HG02943 (cell line): ENCODE results near the gene OR2M3.
A peak's percentile ranks its signal among the peaks of the same experiment; 100 is the strongest.
"Not testable (repeated sequence)": the region's sequence is repeated elsewhere in the genome, so short reads cannot be mapped to it uniquely, and the experiment has no call there.

Experiments
- ATAC-seq: cut with Tn5 transposase; IDR thresholded peaks from one replicate; pipeline ENCODE4 v1.9.1; 2021; ENCODE audit warnings: mild to moderate bottlenecking, low read depth, moderate library complexity; ENCODE audit not compliant: unreplicated experiment

Gene OR2M3, protein sequence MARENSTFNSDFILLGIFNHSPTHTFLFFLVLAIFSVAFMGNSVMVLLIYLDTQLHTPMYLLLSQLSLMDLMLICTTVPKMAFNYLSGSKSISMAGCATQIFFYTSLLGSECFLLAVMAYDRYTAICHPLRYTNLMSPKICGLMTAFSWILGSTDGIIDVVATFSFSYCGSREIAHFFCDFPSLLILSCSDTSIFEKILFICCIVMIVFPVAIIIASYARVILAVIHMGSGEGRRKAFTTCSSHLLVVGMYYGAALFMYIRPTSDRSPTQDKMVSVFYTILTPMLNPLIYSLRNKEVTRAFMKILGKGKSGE

GRCh38 chr1:248196965-248197364 is at the start of gene OR2M3:
Gene OR2M3, plus strand, starts transcription at chr1:248197265. Its CDS starts 5,803 bp downstream, at chr1:248203068.
- no peak for ATAC-seq

DNA sequence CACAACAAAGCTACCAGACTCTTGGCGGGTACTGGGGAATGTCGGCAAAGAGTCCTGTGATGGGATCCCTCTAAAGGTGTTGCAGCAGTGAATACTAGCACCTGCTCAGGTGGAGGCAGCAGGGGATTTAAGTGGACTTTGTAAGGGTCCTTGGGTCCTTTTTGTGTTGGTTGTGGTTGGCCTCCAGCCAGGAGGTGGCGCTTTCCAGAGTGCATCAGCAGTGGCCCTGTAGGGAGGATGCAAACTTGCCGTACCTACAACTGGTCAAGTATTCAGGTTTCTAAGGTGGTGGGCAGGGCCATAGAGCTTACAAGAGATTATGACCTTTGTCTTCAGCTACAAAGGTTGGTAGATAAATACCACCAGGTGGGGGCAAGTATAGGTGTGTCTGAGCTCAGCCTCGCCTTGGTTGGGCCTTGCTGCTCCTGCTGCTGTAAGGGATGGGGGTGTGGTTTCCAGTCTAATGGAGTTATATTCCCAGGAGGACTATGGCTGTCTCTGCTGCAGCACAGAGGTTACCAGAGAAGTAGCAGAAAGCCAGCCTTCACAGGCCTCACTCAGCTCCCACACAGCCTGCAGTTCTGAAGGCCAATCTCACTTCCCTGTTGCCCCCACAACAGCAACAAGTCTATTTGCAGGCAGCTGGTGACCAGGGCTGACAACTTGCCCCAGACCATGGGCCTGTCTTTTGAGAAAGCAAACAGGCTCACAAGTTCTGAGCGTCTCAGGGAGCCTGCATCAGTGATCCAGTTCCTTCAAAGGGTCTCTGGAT is 44.8 kb upstream of the OR2M3 start:
- no peak for ATAC-seq

- no peak for ATAC-seq
Measured at GRCh38 chr1:248155927-248156326, 41.1 kb upstream of the OR2M3 start.

- ATAC-seq: no peak
Measured at GRCh38 chr1:248158758-248159157, 38.3 kb upstream of the OR2M3 start.

- ATAC-seq: no peak
Measured at GRCh38 chr1:248164031-248164430, 33.0 kb upstream of the OR2M3 start.

- no peak for ATAC-seq
Measured at GRCh38 chr1:248165186-248165585, 31.9 kb upstream of the OR2M3 start.

DNA sequence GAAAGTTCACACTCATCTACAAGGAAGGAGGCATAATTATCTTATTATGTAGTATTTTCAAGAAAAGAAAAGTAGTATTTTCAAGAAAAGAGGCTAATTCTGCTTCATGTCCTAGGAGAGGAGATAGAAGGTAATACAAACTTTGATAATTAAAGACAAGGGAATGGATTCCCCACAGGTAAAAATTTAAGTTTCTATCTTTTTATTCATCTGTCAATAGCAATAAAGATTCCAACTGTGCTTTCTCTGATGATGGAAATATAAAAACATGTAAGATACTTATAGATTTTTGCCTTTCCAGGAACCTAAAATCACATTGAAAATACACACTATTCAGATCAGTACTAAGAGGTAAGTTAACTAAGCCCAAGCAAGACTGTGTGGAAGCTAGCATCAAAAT is 22.5 kb upstream of the OR2M3 start, which contains the start of gene OR2M2:
OR2M2 (plus strand) TSS at position 301 of the 400 bp plus-strand sequence. CDS start 5,165 bp downstream, outside the sequence.
- ATAC-seq: no peak

DNA sequence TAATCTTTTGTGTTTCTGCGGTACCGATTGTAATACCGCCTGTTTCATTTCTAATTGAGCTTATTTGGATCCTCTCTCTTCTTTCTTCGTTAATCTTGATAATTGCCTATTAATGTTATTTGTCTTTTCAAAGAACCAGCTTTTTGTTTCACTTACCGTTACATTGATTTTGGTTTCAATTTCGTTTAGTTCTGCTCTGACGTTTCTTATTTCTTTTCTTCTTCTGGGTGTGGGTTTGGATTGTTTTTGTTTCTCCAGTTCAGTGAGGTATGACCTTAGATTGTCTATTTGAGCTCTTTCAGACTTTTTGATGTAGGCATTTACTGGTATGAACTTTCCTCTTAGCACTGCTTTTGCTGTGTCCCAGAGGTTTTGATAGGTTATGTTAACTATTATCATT is 13.1 kb upstream of the OR2M3 start:
- ATAC-seq: peak; percentile 80

- ATAC-seq: no peak
Measured at GRCh38 chr1:248187363-248187762, 9.7 kb upstream of the OR2M3 start.

GRCh38 chr1:248189026-248189425 is 8.0 kb upstream of the OR2M3 start:
- ATAC-seq: no peak

DNA sequence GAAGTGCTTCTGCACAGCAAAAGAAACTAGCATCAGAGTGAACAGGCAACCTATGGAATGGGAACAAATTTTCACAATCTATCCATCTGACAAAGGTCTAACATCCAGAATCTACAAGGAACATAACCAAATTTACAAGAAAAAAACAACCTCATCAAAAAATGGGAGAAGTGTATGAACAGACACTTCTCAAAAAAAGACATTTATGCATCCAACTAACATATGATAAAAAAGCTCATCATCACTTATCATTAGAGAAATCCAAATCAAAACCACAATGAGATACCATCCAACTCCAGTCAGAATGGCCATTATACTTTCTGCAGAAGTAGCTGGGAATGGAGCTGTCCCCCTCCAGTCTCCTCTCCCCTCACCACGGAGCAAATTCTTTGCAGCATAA is 2.9 kb upstream of the OR2M3 start:
- ATAC-seq: no peak

GRCh38 chr1:248215880-248216279 is 18.8 kb downstream of the OR2M3 start:
- no peak for ATAC-seq

DNA sequence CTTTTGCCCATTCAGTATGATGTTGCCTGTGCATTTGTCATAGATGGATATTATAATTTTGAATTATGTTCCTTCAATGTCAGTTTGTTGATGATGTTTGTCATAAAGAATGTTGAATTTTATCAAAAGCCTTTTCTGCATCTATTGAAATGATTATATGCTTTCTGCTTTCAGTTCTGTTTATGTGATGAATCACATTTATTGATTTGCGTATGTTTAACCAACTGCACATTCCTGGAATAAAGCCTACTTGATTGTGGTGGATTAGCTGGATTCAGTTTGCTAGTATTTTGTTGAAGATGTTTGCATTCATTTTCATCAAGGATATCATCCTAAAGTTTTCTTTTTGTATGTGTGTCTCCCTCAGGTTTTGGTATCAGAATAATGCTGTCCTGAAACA is 28.5 kb downstream of the OR2M3 start:
- ATAC-seq: no peak

DNA sequence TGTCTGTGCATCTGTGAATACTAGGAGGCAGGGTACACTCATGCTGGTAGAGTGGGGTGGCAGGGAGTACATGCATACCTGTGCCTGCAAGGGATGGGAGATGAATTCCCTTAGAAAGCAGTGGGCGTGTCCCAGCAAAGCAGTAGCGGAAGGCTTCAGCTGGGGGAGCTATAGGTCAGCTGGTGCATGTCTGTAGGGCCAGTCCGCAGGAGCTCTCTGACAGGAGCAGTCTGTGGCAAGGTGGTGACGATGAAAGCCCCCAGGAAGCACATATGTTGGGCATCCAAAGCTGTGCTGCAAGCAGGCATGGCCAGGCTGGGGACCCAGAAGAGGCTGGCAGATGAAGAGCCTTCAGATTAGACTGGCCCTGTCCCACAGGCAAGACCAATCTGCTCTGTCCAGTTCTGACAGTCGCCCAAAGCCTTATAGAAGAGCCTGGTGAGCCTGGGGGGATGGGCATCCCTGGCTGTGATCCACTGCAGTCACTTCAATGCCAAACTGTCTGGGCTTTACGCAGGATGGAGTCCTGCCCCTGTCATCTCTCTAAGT is 32.4 kb downstream of the OR2M3 start:
- ATAC-seq: no peak

GRCh38 chr1:248231117-248231516 is 34.1 kb downstream of the OR2M3 start, which contains the start of gene OR2M4:
Gene OR2M4, plus strand, starts transcription at chr1:248231417. Its CDS starts 7,512 bp downstream, at chr1:248238929.
- ATAC-seq: no peak

GRCh38 chr1:248239478-248239877 is 42.4 kb downstream of the OR2M3 start:
- no peak for ATAC-seq

- ATAC-seq: peak; percentile 83
Measured at GRCh38 chr1:248243204-248243603, 46.1 kb downstream of the OR2M3 start.

GRCh38 chr1:248259309-248259708 is 62.2 kb downstream of the OR2M3 start:
- ATAC-seq: not testable (repeated sequence)
